ENCODE measurements around the gene PALLD.

PALLD gene

GRCh38 chr4:168630445-168631187, 133.8 kb downstream of the PALLD start:
- no peak for DNase-seq

GRCh38 chr4:168631241-168632162, 134.7 kb downstream of the PALLD start:
- no peak for DNase-seq

GRCh38 chr4:168632301-168632725, 135.5 kb downstream of the PALLD start:
- no peak for DNase-seq

GRCh38 chr4:168633064-168633463, 136.2 kb downstream of the PALLD start:
- no peak for DNase-seq

GRCh38 chr4:168633496-168633895, 136.6 kb downstream of the PALLD start:
- no peak for DNase-seq

- DNase-seq = no peak
These were observed 137.5 kb downstream of the PALLD start for GRCh38 chr4:168634276-168634802.

GRCh38 chr4:168636040-168636439, 139.2 kb downstream of the PALLD start:
- DNase-seq = no peak

GRCh38 chr4:168636506-168637196, 139.8 kb downstream of the PALLD start:
- no peak for DNase-seq

- no peak for DNase-seq
These were observed 141.3 kb downstream of the PALLD start for GRCh38 chr4:168637872-168638756.

- no peak for DNase-seq
These were observed 143.1 kb downstream of the PALLD start for GRCh38 chr4:168639914-168640313.

- no peak for DNase-seq
These were observed 144.9 kb downstream of the PALLD start for GRCh38 chr4:168641811-168642140.

GRCh38 chr4:168642591-168642990, 145.7 kb downstream of the PALLD start:
- no peak for DNase-seq

GRCh38 chr4:168643111-168643795, 146.4 kb downstream of the PALLD start:
- no peak for DNase-seq

- no peak for DNase-seq
These were observed 146.9 kb downstream of the PALLD start for GRCh38 chr4:168643796-168644159.

GRCh38 chr4:168646001-168646768, 149.3 kb downstream of the PALLD start:
- DNase-seq = no peak

- DNase-seq = no peak
These were observed 151.0 kb downstream of the PALLD start for GRCh38 chr4:168647646-168648375.

- DNase-seq = no peak
These were observed 151.6 kb downstream of the PALLD start for GRCh38 chr4:168648494-168648893.

GRCh38 chr4:168648929-168649328, 152.1 kb downstream of the PALLD start:
- no peak for DNase-seq

- no peak for DNase-seq
These were observed 154.5 kb downstream of the PALLD start for GRCh38 chr4:168651374-168651773.

GRCh38 chr4:168651864-168652263, 155.0 kb downstream of the PALLD start:
- no peak for DNase-seq

Measured in activated CD4-positive, alpha-beta T cell treated with anti-CD3 and anti-CD28 coated beads for 1 hour (primary cell).